ENCODE measurements around the gene ZNF445.

GRCh38 chr3:44478055-44478468 is 592 bp upstream of the ZNF445 start:
- no peak for TF ChIP-seq CTCF (IDR thresholded peaks at IDR 0.05)
- no peak for TF ChIP-seq ZFX (IDR thresholded peaks at IDR 0.05; ENCODE audit: borderline replicate concordance)
